Mesendoderm (in vitro differentiated cells): Measurements from ENCODE around the gene DNAJB8.

Experiments
- DNase-seq: peaks from one replicate; pipeline ENCODE4 v3.0.0; 2013
- H2AK5ac ChIP-seq: 2 replicates; pipeline ENCODE4 v1.6.1; 2013; ENCODE audit warnings: low read length, inconsistent platforms
- H2BK120ac ChIP-seq: 2 replicates; pipeline ENCODE4 v1.6.1; 2013; ENCODE audit warnings: low read depth, mild to moderate bottlenecking, low read length, moderate library complexity, mixed read lengths
- H2BK15ac ChIP-seq: replicated peaks from 2 replicates; pipeline ENCODE4 v1.6.1; 2013; ENCODE audit warnings: low read depth, mild to moderate bottlenecking, moderate library complexity
- H2BK5ac ChIP-seq: 2 replicates; pipeline ENCODE4 v1.6.1; 2013; ENCODE audit warnings: low read length, inconsistent platforms
- H3K18ac ChIP-seq: 2 replicates; pipeline ENCODE4 v1.6.1; 2013; ENCODE audit warnings: mild to moderate bottlenecking, low read length, mixed read lengths
- H3K23ac ChIP-seq: one replicate; pipeline ENCODE4 v1.6.1; 2013; ENCODE audit warnings: low read length
- H3K27ac ChIP-seq: 2 replicates; pipeline ENCODE4 v1.5.1; 2013; ENCODE audit warnings: low read depth, mild to moderate bottlenecking, inconsistent platforms, low read length, moderate library complexity
- H3K27me3 ChIP-seq: 2 replicates; pipeline ENCODE4 v1.6.1; 2013; ENCODE audit warnings: low read length, control low read depth, mild to moderate bottlenecking, inconsistent platforms; ENCODE audit not compliant: insufficient read depth, poor library complexity
- H3K36me3 ChIP-seq: 2 replicates; pipeline ENCODE4 v1.6.1; 2013; ENCODE audit warnings: low read length, inconsistent platforms; ENCODE audit not compliant: control insufficient read depth, insufficient read depth
- H3K4ac ChIP-seq: one replicate; pipeline ENCODE4 v1.6.1; 2013; ENCODE audit warnings: low read depth, mild to moderate bottlenecking, low read length, moderate library complexity
- H3K4me1 ChIP-seq: 2 replicates; pipeline ENCODE4 v1.6.1; 2013; ENCODE audit warnings: low read depth, low read length, inconsistent platforms; ENCODE audit not compliant: control insufficient read depth
- H3K4me2 ChIP-seq: 2 replicates; pipeline ENCODE4 v1.6.1; 2013; ENCODE audit warnings: low read length
- H3K4me3 ChIP-seq: 2 replicates; pipeline ENCODE4 v1.5.1; 2013; ENCODE audit warnings: mild to moderate bottlenecking, low read length
- H3K56ac ChIP-seq: one replicate; pipeline ENCODE4 v1.6.1; 2013; ENCODE audit warnings: low read length
- H3K79me1 ChIP-seq: 2 replicates; pipeline ENCODE4 v1.6.1; 2013; ENCODE audit warnings: low read length, inconsistent platforms
- H3K79me2 ChIP-seq: 2 replicates; pipeline ENCODE4 v1.6.1; 2013; ENCODE audit warnings: mild to moderate bottlenecking, low read length; ENCODE audit not compliant: control insufficient read depth, insufficient read depth
- H3K9ac ChIP-seq: 2 replicates; pipeline ENCODE4 v1.6.1; 2013; ENCODE audit warnings: low read length, inconsistent platforms
- H4K5ac ChIP-seq: one replicate; pipeline ENCODE4 v1.6.1; 2013; ENCODE audit warnings: low read length
- H4K8ac ChIP-seq: one replicate; pipeline ENCODE4 v1.6.1; 2013; ENCODE audit warnings: low read depth, mild to moderate bottlenecking, control low read depth, low read length, moderate library complexity
- WGBS: extraction: QIAGEN DNeasy Blood & Tissue Kit; methylation state at CpG from one replicate; pipeline ENCODE4 v1.1.7; 2013; ENCODE audit warnings: low lambda C conversion rate, missing lambda C conversion rate; ENCODE audit not compliant: insufficient coverage; ENCODE audit errors: extremely low coverage; 5-methylcytosine and 5-hydroxymethylcytosine counted together

The DNAJB8 gene

DNA sequence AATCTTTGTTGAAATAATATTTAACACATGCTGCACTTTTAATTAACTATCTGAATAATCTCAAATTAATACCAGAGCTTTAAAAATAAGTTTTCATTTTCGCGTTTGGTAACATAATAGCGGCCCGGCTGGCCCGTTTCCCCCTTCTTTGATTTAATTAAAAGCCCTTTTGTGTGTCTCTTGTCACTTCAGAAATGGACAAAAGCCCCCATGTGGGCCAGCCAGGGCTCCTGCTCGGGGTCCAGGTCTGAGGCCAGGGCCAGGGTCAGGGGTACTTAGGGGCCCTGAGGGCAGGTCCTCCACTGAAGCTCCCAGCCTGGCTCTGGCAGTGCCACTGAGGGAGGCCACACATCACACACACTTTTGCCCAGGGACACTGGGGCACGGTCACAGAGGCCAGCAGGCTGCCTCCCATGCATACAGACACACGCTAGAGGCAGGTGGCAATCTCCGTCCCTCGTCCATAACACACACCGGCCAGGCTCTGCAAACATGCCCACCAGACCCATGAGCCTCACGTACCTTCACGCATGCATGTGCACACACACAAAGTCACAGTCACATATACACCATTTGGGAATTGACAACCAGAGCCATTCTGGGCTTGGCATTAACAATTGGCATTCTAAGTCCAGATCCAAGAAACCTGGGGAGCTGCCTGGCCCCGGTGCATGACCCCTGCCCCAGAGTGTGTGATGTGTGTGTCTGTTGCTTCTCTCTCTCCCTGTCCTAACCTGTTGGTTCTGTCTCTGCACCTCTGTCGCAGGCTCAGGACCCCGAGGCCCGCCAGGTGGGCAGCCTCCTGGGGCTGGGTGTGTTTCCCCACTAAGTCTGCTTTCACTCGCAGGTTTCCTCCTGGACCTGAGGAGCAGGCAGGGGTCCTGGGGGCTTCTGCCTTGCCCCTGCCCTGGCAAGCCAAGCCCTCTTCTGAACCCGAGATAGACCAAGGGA is 38.5 kb downstream of the DNAJB8 start:
- Histone ChIP-seq H3K23ac (no peak overlapping the region), H3K4ac (no peak overlapping the region), H3K79me2 (no peaks in the 10 kb centered on the region), H3K18ac (no peak overlapping the region), H2AK5ac (no peak overlapping the region), H4K8ac (no peak overlapping the region), H3K4me3 (no peak overlapping the region), H3K27me3 (peaks cover 11% of the 10 kb centered on the region), H3K4me1 (no peaks in the 10 kb centered on the region), H3K36me3 (no peaks in the 10 kb centered on the region), H3K79me1 (no peaks in the 10 kb centered on the region), H3K9ac (no peak overlapping the region), H3K4me2 (no peak overlapping the region), H3K56ac (no peak overlapping the region), H2BK15ac (no peak overlapping the region), H2BK120ac (no peak overlapping the region), H3K27ac (no peak overlapping the region), H2BK5ac (no peak overlapping the region), H4K5ac (no peak overlapping the region)
- WGBS: no CpG with 5 or more reads among the region's 19 CpGs
- no peak for DNase-seq

DNA sequence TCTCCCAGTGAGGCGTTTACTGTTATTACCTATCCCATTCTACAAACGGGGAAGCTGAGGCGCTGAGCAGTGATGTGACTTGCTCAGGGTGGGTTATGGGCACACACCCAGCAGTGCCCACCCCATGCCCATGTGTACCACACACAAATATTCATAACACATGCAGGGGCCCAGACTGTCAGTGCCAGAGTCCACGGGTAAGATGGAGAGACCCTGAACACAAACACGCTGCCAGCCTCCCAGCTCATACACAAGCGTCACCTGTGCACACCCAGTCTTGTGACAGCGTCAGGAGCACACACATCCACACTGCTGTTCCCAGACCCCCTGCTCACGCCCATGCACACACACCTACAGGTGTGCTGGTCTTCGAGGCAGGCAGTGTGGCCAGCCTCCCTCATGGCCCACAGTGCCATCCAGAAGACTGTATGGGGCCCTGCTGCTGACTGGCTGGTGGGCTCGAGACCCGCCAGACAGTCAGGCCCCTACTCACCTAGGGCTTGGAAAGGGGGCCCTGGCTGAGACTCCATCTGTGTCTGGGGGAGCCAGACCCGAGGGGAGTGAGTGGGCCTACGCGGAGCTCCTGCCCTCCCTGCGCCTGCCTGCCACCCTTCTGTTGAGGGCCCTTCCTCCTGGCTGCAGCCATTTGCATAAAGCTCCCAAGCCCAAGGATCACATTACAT is 39.4 kb downstream of the DNAJB8 start:
- Histone ChIP-seq H3K36me3 (no peaks in the 10 kb centered on the region), H2AK5ac (peak overlapping the region; percentile 11), H3K4me3 (no peak overlapping the region), H3K4me2 (no peak overlapping the region), H3K9ac (no peak overlapping the region), H2BK5ac (no peak overlapping the region), H3K79me1 (no peaks in the 10 kb centered on the region), H3K18ac (no peak overlapping the region), H4K5ac (no peak overlapping the region), H3K79me2 (no peaks in the 10 kb centered on the region), H2BK120ac (no peak overlapping the region), H3K27ac (no peak overlapping the region), H2BK15ac (no peak overlapping the region), H4K8ac (no peak overlapping the region), H3K4ac (no peak overlapping the region), H3K56ac (no peak overlapping the region), H3K4me1 (no peaks in the 10 kb centered on the region), H3K23ac (no peak overlapping the region), H3K27me3 (peaks cover 11% of the 10 kb centered on the region)
- WGBS: no CpG with 5 or more reads among the region's 15 CpGs
- no peak for DNase-seq

DNA sequence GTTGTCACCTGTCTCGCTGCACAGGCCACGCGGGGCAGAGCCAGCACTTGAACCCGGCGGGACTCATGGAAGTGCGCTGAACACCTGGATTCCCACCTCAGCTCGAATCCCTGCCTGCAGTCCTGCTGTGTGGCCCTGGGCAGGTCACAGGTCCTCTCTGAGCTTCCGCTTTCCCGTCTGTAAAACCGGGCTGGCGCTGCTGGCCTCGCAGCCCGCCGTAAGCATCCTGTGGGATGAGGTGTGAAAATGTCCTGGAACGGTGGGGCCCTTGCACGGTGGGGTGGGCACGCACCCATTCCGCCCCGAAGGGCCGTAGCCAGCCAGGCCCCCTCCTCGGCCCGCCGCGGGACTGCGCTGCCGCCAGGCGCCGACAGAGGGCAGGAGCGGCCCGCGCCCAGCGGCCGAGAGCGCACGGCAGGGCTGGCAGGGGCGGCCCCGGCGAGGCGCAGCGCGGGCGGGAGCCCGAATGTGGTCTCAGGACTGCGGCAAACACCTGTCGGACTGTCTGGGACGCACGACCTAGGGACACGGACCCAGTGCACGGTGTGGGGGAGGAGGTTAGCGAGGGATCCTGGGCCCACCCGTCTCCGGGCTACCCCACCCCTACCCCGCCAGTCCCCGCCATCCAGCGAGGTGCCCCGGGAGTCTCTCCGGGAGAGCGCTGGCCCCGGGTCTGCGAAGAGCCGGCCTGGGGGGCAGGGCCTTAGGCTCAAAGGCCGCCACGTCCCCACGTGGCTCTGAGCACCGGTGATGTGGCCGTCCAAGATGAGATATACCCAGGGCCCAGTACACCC is 40.4 kb downstream of the DNAJB8 start:
- Histone ChIP-seq H3K27me3 (peaks cover 4% of the 10 kb centered on the region), H3K79me1 (no peaks in the 10 kb centered on the region), H2AK5ac (no peak overlapping the region), H2BK5ac (no peak overlapping the region), H4K8ac (no peak overlapping the region), H3K23ac (no peak overlapping the region), H2BK15ac (no peak overlapping the region), H3K4me2 (peak overlapping the region; percentile 50), H3K4ac (no peak overlapping the region), H3K4me3 (no peak overlapping the region), H3K27ac (no peak overlapping the region), H3K4me1 (no peaks in the 10 kb centered on the region), H4K5ac (no peak overlapping the region), H2BK120ac (no peak overlapping the region), H3K79me2 (no peaks in the 10 kb centered on the region), H3K36me3 (no peaks in the 10 kb centered on the region), H3K56ac (no peak overlapping the region), H3K18ac (no peak overlapping the region), H3K9ac (no peak overlapping the region)
- peak; percentile 55 for DNase-seq
- WGBS: no CpG with 5 or more reads among the region's 66 CpGs

DNA sequence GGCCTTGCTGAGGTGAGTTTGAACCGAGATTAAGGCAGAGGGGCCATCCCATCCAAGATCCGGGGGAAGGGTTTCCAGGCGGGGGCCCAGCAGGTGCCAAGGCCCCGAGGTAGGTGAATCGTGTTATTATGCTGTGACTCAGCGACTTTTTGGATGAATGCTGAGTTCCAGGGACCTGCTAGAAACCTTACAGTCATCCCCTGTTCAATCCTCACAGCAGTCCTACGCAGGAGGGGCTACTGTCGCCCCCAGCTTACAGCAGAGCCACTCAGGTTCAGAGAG is 40.9 kb downstream of the DNAJB8 start:
- no peak overlapping the region for H2AK5ac ChIP-seq
- H3K4me3 ChIP-seq: no peak overlapping the region
- DNase-seq: no peak
- no CpG with 5 or more reads among the region's 8 CpGs for WGBS
- H2BK15ac ChIP-seq: no peak overlapping the region
- H3K9ac ChIP-seq: no peak overlapping the region
- no peak overlapping the region for H3K4ac ChIP-seq
- no peaks in the 10 kb centered on the region for H3K36me3 ChIP-seq
- no peak overlapping the region for H4K5ac ChIP-seq
- no peak overlapping the region for H3K4me2 ChIP-seq
- H2BK120ac ChIP-seq: no peak overlapping the region
- H3K4me1 ChIP-seq: no peaks in the 10 kb centered on the region
- no peak overlapping the region for H4K8ac ChIP-seq
- no peak overlapping the region for H3K27ac ChIP-seq
- H3K18ac ChIP-seq: no peak overlapping the region
- H2BK5ac ChIP-seq: no peak overlapping the region
- H3K79me2 ChIP-seq: no peaks in the 10 kb centered on the region
- H3K79me1 ChIP-seq: no peaks in the 10 kb centered on the region
- H3K23ac ChIP-seq: no peak overlapping the region
- H3K27me3 ChIP-seq: peaks cover 3% of the 10 kb centered on the region
- no peak overlapping the region for H3K56ac ChIP-seq

DNA sequence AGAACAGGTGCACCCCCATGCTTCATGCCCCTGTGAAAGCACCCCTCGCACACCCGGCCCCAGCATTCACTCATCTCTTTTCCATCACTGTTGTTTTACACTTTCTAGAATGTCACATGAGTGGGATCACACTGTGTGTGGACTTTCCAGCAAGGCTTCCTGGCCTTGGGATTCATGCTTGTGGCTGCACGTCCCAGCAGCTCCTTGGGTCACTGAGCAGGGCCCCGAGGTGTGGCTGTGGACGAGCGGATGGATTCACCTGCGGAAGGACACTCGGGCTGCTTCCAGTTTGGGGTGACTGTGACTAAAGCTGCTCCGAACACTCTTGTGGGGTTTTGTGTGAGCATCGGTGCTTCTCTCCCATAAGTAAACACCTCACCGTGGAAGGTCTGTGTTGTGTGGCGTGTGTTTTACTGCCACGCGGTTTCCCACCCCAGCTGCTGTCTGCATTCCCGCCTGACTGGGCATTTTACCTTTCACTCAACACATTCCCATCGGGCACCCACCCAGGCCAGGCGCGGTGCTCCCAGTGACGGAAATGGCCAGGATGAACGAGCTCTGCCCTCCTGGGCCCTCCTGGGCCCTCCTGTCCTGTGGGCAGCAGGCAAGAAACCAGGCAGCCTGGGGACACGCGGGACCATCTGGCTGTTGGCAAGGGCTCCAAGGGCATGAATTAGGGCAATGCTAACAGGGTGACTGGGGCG is 41.4 kb downstream of the DNAJB8 start:
- H4K5ac ChIP-seq: no peak overlapping the region
- no peak overlapping the region for H3K23ac ChIP-seq
- no peak overlapping the region for H3K18ac ChIP-seq
- H3K56ac ChIP-seq: no peak overlapping the region
- H2AK5ac ChIP-seq: no peak overlapping the region
- no peaks in the 10 kb centered on the region for H3K36me3 ChIP-seq
- DNase-seq: no peak
- peaks cover 3% of the 10 kb centered on the region for H3K27me3 ChIP-seq
- H2BK120ac ChIP-seq: no peak overlapping the region
- H3K79me2 ChIP-seq: no peaks in the 10 kb centered on the region
- no peak overlapping the region for H3K4me2 ChIP-seq
- no peak overlapping the region for H3K4ac ChIP-seq
- no peaks in the 10 kb centered on the region for H3K4me1 ChIP-seq
- no peak overlapping the region for H3K9ac ChIP-seq
- H2BK5ac ChIP-seq: no peak overlapping the region
- H2BK15ac ChIP-seq: no peak overlapping the region
- no peaks in the 10 kb centered on the region for H3K79me1 ChIP-seq
- no CpG with 5 or more reads among the region's 23 CpGs for WGBS
- no peak overlapping the region for H3K27ac ChIP-seq
- no peak overlapping the region for H4K8ac ChIP-seq
- H3K4me3 ChIP-seq: no peak overlapping the region
